GDM1 (cell line): Measurements from ENCODE around the gene SGSM2.
"Not testable (repeated sequence)": the region's sequence is repeated elsewhere in the genome, so short reads cannot be mapped to it uniquely, and the experiment has no call there.

Experiments used
- DNase-seq: peaks from one replicate; lab custom pipeline; 2025; lab: John Stamatoyannopoulos, UW

Gene SGSM2, protein sequence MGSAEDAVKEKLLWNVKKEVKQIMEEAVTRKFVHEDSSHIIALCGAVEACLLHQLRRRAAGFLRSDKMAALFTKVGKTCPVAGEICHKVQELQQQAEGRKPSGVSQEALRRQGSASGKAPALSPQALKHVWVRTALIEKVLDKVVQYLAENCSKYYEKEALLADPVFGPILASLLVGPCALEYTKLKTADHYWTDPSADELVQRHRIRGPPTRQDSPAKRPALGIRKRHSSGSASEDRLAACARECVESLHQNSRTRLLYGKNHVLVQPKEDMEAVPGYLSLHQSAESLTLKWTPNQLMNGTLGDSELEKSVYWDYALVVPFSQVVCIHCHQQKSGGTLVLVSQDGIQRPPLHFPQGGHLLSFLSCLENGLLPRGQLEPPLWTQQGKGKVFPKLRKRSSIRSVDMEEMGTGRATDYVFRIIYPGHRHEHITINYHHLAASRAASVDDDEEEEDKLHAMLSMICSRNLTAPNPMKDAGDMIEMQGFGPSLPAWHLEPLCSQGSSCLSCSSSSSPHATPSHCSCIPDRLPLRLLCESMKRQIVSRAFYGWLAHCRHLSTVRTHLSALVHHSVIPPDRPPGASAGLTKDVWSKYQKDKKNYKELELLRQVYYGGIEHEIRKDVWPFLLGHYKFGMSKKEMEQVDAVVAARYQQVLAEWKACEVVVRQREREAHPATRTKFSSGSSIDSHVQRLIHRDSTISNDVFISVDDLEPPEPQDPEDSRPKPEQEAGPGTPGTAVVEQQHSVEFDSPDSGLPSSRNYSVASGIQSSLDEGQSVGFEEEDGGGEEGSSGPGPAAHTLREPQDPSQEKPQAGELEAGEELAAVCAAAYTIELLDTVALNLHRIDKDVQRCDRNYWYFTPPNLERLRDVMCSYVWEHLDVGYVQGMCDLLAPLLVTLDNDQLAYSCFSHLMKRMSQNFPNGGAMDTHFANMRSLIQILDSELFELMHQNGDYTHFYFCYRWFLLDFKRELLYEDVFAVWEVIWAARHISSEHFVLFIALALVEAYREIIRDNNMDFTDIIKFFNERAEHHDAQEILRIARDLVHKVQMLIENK

DNA sequence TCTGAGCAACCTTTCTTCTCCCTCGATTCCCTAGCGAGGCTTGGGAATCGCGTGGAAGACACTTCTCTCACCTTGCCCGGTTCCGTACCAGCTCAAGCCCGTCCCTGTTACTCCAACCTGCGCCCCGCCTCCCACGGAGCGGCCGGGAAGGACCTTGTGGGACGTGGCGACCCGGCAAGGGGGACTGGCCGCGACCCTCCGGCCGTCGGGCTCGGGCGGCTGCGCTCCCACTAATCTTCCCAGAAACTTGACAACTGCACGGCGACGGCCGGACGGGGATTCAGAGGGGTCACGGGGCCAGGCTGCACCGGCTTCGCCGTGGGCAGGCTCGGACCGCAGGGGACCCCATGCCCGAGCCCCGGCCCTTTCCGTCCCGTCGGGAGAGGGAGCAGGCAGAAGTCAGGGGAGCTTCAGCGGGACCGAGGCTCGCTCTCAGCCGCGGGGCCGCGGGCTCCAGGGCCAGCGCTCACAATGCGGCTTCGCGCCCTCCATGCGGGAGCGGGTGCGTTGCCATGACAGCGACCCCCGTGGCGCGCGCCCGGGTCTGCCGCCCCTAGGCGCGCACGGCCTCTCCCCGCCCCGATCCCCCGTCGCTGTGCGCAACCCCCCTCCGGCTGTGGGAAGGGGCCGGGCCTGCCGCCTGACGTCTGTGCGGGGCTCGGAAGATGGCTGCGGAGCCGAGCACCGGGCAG, at the start of gene SGSM2:
SGSM2 (plus strand) TSS at position 650 of the 692 bp plus-strand sequence. CDS start 188 bp downstream, outside the sequence.
- DNase-seq, result peak; percentile 47

DNA sequence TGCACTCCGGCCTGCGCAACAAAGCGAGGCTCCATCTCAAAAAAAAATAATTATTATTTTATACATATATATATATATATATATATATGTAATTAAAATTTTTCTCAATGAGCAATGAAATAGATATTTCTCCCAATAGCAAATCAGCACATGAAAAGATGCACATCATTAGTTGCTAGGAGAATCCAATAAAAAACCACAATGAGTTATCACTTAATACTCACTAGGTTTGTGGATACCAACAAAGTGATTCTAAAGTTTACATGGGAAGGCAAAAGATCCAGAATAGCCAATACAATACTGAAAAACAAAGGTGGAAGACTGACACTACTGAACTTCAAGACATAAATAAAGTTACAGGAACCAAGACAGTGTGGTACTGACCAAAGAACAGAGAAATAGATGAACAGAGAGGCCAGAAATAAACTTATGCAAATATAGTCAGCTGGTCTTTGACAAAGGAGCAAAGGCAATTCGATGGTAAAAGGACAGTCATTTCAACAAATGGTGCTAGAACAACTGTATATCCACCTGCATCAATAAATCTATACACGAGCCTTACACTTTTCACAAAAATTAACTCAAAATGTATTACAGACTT, 47.3 kb upstream of the SGSM2 start:
- no peak for DNase-seq

DNA sequence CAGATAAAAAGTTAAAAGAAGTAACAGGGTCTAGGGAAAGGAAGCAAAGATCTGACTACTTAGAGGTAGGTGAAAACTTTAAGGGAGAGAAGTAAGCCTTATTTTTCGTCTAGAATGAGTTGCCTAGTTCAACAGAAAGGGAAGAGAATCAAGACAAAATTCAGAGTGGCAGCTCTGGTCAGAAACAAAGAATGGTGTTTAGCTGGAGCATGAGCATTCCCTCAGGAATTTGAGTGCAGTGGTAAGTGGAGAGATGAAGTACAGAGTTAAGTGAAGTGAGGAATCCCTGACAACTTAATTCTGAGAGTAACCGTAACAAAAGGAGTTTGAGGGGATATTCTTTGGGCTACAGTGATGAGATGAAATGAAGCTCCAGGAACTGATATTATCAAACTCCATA, 45.2 kb upstream of the SGSM2 start:
- DNase-seq, result no peak

DNA sequence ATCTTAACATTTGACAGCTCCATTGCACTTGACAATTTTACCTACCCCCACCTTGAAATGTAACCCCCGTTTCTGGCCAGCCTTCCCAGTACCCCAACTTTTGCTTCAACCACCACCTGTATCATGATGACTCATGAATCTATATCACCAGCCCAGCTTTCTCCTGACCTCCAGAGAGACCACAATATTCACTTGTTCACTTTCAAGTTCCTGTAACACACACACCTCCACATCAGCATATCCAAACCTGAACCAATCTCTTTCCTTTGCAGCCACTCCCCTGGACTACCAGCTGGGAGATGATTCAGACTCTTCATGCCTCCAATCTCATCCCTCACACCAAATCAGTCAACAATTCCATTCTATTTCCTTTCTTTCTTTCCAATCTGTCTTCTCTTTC, 41.7 kb upstream of the SGSM2 start:
- DNase-seq, result no peak

DNA sequence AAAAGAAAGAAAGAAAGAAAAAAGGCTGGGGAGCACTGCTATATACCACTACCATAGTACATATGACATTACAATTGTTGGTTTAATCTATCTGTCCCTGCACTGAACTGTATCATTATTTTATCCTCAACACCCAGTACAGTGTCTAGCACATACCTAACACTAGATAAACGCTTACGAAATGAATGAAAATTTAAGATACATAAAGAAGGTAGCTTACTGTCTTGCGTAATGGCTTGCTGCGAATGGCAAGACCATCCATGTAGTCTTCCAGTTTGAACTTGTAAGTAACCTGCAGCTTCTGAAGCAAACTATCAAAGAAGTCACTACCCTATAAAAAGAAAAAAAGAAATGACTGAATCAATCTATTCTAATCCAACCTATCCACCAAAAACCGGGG, 40.3 kb upstream of the SGSM2 start:
- no peak for DNase-seq

DNA sequence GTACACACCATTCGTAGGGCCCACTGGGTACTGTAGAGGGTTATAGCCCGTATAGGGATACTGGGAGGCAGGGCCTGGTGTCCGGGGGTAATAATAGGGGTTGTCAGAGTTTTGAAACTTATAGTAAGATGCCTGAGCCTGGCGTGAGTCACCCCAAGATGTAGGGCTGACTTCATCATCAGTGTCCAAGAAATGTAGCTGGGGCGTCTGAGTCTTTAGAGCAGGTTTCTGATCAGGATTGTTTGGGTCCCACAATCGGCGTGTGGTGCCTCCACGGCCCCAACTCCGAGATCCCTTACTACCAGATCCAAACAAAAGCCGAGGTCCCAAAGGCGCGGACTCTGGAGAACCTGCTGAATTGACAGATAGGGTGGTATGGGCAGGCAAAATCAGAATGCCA, 38.2 kb upstream of the SGSM2 start:
- DNase-seq, result no peak

DNA sequence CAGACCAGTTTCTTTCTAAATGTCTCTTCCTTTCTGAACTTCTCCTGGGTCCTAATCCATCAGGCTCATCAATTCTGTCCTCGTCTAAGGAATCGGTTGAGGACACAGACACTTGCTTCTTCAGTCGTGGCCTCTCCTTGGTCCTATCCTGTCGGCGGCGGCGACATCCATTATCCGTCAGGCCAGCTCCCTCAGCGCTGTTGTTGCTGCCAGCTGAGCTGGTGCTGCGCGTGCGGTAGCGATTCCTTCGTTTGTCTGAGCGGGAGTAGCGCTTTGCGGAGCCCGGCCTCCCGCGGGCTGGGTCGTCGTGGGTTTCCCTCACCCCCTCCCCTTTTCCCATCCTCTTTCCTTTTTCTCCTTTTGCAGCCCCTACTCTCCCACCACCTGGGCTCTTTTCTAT, 37.5 kb upstream of the SGSM2 start:
- no peak for DNase-seq

DNA sequence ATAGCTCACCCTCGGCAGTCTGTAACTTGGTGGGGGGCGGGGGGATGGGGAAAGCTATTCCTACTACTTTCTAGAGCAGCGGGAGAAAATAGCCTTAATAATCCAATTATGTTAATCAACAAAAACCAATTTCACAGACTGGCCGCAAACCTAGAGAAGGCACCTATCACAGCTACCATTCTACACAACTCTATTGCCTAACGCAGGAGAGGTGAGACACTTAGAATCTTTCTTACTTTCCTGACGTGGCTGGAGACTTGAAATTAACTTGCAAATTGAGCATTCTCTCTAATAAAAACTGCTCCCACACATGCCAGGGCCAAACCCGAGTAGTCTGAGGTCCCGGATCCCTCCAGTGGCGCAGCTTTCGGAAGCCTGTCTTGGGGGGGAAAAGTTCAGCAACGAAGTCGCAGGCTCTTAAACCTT, 34.5 kb upstream of the SGSM2 start:
- DNase-seq, result no peak

DNA sequence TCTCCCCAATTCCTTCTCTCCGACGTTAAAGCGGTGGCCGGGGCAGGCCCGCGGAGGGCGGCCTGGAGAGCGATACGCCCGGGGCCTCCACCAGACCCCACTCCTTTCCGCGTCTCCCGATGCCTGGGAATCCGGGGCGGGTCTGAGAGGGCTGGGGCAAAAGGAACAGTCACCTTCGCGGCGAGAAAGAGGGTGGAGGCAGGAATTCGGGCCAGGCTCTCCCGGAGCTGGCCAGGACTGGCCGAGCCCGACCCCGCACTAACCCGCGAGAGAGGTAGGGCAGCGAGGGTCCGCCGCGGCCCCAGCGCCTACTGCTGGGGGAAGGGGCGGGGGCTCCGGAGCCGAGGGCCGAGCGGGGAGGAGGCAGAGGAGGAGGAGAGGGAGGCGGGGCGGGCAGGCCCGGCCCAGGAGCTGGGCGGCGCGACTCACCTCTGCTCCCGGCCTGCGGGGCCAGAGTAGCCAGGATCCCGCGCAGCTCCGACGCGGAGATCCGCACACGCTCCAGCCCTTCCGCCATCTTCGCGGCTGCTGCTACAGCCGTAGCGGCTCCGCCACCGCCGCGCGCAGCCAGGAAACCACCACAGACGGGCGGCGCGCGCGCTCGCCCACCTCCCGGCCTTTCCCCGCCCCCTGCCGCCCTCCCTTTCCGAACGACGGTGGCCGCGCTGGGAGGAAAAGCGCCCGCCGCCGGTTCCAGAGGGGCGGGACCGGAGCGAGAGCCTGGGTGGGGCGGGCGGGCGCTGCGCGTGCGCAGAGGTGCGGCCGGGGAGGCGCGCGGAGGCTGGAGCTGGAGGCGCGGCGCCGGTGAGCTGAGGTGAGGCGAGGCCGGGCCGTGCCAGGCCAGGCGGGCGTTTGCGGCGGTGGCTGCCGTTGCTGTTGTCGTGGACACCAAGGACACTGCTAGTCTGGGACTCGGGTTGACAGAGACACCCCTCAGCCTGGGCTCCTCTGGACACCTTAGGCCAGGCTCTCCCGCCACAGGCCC, 33.8 kb upstream of the SGSM2 start, which contains the start of the genes SMG6 and SRR:
SMG6 (minus strand) TSS at position 582 of the 985 bp plus-strand sequence; CDS start at position 517, 65 bp downstream.
SRR (plus strand) TSS at position 747 of the 985 bp plus-strand sequence. CDS start 11,611 bp downstream, outside the sequence.
- DNase-seq, result peak; percentile 83

DNA sequence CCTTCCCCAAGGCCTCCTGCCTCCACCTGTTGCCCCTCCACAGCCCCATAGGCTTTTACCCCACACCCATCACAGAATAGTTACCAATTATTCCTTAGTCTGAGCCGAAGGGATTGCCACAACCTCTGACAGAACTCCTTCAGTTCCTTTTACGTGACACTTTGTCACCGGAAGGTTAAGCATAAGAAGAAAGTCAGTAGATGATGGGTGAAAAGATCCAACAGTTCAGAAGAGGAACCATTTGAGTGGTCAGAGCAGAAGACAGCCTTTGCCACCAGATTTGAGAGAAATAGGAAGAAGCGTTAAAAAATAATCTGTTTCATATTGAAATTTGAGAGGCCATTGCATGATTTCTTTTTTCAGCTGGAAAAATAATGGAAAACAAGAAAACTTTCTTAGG, 32.4 kb upstream of the SGSM2 start:
- DNase-seq, result no peak

DNA sequence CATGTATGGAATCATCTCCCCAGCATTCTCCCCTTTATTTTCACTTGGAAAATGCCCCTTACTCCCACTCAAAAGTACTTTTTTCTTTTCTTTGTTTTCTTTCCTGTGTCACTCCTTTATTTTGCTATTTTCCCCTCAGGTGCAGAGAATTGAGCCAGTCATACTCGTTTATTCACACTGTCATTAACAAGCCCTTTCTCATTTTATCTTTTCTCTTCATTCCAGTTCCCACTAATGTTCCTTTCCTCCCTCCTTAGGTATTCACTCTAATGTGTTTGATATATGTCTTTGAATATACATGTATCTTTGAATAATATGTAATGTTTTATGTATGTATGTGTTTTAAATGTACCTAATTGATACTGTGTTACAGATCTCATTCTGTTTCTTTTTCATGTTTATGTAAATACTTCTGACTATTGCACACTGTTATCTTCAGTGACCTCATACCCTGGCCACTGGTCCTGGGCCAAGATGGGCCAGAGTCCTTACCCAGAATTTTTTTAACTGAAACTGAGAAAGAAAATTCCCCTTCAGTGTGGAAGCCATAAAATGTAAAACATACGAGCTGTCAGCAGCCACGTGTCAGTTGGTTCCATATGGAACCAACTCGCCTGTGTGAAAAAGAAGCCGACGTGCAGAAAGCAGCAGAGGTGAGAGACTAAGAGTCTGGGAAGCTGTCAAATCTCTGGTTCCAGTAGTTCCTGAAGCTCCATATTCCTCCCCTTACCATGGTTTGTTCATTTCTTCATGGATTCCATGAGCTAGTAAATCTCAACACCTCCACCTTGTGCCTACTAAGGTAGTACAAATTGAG, 27.8 kb upstream of the SGSM2 start:
- no peak for DNase-seq

DNA sequence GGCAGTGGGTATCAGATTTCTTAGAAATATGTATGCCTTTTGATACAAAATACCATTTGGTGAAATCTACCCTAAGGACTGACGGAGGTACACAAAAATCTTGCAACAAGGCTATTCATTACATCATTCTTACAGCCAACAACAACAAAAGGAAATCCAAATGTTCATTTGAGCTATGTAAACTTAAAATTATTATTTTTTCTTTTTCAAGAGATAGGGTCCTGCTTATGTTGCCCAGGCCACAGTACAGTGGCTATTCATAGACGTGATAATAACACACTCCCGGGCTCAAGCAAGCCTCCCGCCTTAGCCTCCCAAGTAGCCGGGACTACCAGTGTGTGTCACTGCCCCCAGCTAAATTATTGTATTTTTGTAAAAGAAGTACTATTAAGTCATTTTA, 24.6 kb upstream of the SGSM2 start:
- no peak for DNase-seq

DNA sequence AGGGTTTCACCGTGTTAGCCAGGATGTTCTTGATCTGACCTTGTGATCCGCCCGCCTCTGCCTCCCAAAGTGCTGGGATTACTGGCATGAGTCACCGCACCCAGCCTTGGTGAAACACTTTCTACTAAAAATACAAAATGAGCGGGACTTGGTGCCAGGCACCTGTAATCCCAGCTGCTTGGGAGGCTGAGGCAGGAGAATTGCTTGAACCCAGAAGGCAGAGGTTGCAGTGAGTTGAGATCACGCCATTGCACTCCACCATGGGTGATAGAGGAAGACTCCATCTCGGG, 20.4 kb upstream of the SGSM2 start:
- DNase-seq, result not testable (repeated sequence)

DNA sequence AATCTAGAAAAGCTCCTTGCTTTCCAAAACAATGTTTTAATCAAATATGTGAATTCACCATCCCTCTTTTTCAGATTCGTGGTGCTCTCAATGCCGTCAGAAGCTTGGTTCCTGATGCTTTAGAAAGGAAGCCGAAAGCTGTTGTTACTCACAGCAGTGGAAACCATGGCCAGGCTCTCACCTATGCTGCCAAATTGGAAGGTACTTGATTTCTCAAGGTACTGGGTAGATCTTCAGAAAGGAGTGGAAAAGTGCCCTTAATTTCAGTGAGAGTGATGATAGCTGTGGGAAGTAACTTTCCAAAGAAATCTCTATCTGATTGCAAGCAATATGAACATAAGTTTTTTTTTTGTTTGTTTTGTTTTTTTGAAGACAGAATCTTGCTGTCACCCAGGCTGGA, 19.5 kb upstream of the SGSM2 start:
- DNase-seq, result no peak

DNA sequence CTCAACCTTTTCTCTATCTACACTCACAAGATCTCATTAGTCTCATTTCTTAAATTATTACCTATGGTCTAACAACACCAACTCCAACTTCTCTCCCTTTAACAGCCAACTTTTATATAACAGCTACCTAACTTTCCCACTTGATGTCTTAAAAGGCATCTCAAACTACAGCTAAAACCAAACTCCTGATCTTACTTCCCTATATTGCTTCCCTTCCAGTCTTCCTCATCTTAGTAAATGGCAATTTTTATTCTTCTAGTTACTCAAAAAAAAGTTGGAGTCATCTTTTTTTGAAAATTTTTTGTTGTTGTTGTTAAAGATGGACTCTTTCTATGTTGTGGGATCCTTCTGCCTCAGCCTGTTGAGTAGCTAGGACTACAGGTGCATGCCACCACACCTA, 18.2 kb upstream of the SGSM2 start:
- DNase-seq, result no peak

DNA sequence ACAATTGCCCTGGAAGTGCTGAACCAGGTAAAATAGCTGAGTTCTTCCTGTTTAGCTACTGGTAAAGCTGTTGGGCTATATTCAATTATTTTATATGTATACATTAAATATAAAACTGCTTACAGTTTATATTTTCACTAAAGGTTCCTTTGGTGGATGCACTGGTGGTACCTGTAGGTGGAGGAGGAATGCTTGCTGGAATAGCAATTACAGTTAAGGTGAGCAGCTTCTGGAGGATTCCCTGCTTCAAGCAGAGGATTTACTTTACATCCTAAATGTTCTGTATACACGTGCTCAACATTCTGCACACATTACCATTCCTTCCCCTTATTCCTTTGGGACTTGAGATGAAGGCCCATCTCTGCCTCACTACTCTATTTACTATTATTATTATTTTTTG, 15.9 kb upstream of the SGSM2 start:
- no peak for DNase-seq

DNA sequence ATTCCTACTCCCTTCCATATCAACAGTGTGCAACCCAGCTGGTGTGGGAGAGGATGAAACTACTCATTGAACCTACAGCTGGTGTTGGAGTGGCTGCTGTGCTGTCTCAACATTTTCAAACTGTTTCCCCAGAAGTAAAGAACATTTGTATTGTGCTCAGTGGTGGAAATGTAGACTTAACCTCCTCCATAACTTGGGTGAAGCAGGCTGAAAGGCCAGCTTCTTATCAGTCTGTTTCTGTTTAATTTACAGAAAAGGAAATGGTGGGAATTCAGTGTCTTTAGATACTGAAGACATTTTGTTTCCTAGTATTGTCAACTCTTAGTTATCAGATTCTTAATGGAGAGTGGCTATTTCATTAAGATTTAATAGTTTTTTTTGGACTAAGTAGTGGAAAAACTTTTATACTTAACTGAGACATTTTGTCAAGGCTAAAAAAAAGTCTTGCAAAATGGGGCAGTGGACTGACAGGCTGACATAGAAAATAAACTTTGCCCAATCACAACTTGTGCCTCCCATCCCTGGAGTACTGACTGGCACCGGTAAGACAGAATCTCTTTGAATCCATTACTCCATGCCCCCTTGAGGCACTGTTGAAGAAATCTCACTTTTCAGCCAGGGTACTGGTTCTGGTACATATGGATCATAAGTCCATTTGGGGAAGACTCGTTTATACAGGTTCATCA, 13.5 kb upstream of the SGSM2 start:
- DNase-seq, result no peak

DNA sequence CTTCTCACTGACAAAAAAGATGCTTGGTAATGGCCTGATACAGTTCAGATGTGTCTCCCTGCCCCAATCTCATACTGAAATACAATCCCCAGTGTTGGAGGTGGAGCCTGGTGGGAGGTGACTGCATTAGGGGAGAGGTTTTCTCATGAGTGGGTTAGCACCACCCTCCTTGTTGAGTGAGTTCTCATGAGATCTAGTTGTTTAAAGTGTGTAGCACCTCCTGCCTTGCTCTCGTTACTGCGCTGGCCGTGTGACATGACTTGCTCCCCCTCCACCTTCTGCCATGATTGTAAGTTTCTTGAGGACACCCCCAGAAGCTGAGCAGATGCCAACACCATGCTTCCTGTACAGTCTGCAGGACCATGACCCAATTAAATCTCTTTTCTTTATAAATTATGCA, 6.0 kb upstream of the SGSM2 start:
- no peak for DNase-seq

DNA sequence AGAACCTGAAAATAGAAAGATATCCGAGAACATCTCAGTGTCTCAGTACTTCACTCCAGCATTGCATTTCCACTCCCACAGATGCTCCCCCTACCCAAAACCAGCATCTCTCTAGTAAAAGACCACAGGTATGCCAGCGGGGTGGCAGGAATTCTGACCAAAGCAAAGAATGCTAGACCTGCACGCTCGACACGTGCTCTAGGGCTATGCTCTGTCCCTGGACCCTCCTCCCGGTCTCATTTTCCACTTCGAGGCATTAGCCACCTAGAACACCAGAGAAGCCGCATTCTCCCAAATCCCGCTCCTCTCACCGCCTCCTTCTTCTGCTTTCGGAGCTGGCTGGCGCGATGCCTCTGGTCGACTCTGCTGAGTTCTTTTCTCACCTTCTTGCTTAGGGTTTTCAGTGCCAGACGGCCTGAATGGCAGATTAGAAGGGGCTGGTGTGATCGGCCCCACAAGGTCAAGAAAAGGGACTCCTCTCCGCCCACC, 1.5 kb upstream of the SGSM2 start:
- DNase-seq, result no peak
